ENCODE results near the gene U2SURP.

DNA sequence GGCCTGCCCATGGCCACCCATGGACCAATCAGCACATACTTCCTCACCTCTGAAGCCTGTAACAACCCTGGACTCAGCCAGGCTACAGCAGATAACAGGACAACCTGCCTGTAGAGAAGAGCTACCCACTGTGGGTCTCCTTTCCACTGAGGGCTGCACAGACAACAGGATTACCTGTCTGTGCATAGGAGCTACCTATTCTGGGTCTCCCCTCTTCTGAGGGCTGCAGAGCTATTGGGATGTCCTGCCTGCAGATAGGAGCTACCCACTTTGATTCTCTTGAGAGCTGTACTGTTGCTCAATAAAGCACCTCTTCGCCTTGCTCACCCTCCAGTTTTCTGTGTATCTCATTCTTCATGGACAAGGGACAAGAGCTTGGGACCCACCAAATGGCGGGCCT, 94.4 kb downstream of the U2SURP start:
- TF ChIP-seq, protein P1, sequence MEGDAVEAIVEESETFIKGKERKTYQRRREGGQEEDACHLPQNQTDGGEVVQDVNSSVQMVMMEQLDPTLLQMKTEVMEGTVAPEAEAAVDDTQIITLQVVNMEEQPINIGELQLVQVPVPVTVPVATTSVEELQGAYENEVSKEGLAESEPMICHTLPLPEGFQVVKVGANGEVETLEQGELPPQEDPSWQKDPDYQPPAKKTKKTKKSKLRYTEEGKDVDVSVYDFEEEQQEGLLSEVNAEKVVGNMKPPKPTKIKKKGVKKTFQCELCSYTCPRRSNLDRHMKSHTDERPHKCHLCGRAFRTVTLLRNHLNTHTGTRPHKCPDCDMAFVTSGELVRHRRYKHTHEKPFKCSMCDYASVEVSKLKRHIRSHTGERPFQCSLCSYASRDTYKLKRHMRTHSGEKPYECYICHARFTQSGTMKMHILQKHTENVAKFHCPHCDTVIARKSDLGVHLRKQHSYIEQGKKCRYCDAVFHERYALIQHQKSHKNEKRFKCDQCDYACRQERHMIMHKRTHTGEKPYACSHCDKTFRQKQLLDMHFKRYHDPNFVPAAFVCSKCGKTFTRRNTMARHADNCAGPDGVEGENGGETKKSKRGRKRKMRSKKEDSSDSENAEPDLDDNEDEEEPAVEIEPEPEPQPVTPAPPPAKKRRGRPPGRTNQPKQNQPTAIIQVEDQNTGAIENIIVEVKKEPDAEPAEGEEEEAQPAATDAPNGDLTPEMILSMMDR (conservative IDR thresholded peaks at IDR 0.05 in 1 of 2, IDR thresholded peaks at IDR 0.05 in 1 of 2; ENCODE audit: extremely low read depth in 1 of 2, insufficient read depth in 1 of 2, low read depth in 1 of 2, low read length in 2 of 2), result no peak
- TF ChIP-seq EZH2 (IDR thresholded peaks at IDR 0.05; ENCODE audit: borderline replicate concordance, low read length), result no peak
